Measurements from ENCODE around the gene MRGPRE. TPM values are rescaled to one million over a fixed set of nuclear protein-coding genes. Genes with fewer than 3 reads are reported as not detected.

MRGPRE gene
- total and polyA plus RNA-seq, 2 donors (not counting 1 experiment from before 2014, with no cell fraction given), result not detected

GRCh38 chr11:3213659-3214419, 18.4 kb downstream of the MRGPRE start:
- H2AFZ ChIP-seq (ENCODE audit: insufficient read depth, low read depth, low read length, poor library complexity, severe bottlenecking), result no peak overlapping the region
- H3K9me3 ChIP-seq (ENCODE audit: control extremely low read depth in 1 of 3, control insufficient read depth in 2 of 3, insufficient read depth in 1 of 3, low read length in 2 of 3), result peaks cover 0 to 3% (median 2%) of the 10 kb centered on the region in 3 donors
- WGBS (ENCODE audit: insufficient coverage), result 75% methylated on average over 24 of the region's 24 CpGs
- no peaks in the 10 kb centered on the region for H3K4me1 Mint-ChIP-seq
- no peaks in the 10 kb centered on the region for H3K36me3 ChIP-seq (replicated peaks in 1 of 2; ENCODE audit: control extremely low read depth in 1 of 2, control insufficient read depth in 1 of 2, extremely low read depth in 1 of 2, insufficient read depth in 2 of 2, low read length in 1 of 2)
- H3K27me3 Mint-ChIP-seq, result peaks cover 27% of the 10 kb centered on the region
- ChIA-PET POLR2A (no interaction called here), CTCF (no interaction called here)
- H3K4me2 ChIP-seq (replicated peaks; ENCODE audit: low read depth, low read length, poor library complexity, severe bottlenecking), result no peak overlapping the region
- intact Hi-C loops (cut with micrococcal nuclease), result no loop called here
- H3K4me1 ChIP-seq (ENCODE audit: control insufficient read depth in 2 of 2, insufficient read depth in 2 of 2, low read length in 2 of 2), result no peaks in the 10 kb centered on the region
- peaks cover 0 to 6% (median 1%) of the 10 kb centered on the region in 4 experiments for H3K27me3 ChIP-seq (replicated peaks in 1 of 4; ENCODE audit: control extremely low read depth in 1 of 4, control insufficient read depth in 3 of 4, insufficient read depth in 4 of 4, low read length in 3 of 4)
- H3K9me3 Mint-ChIP-seq (ENCODE audit: insufficient read depth), result peaks cover 3% of the 10 kb centered on the region
- no peak overlapping the region for H3K4me3 Mint-ChIP-seq
- H3K79me2 ChIP-seq (ENCODE audit: control insufficient read depth, insufficient read depth, low read length), result no peaks in the 10 kb centered on the region
- TF ChIP-seq CTCF (IDR thresholded peaks at IDR 0.05), result no peak
- TF ChIP-seq EZH2 (IDR thresholded peaks at IDR 0.05; ENCODE audit: borderline replicate concordance, insufficient read depth, low read depth, low read length, poor library complexity, severe bottlenecking), result no peak
- H3K4me3 ChIP-seq (ENCODE audit: control extremely low read depth in 1 of 5, extremely low read depth in 1 of 5, insufficient read depth in 1 of 5, low read depth in 2 of 5, low read length in 4 of 5), result no peak overlapping the region
- H3K27ac ChIP-seq (ENCODE audit: low read length in 2 of 2), result no peak overlapping the region
- no peak overlapping the region for H3K27ac Mint-ChIP-seq
- ATAC-seq (ENCODE audit: low read depth) (no peak), DNase-seq (no peak)
- H4K20me1 ChIP-seq (ENCODE audit: control insufficient read depth, insufficient read depth, low read length, poor library complexity, severe bottlenecking), result no peaks in the 10 kb centered on the region
- no peak overlapping the region for H3K9ac ChIP-seq (ENCODE audit: low read length)

GRCh38 chr11:3208272-3208671, 23.9 kb downstream of the MRGPRE start:
- no peaks in the 10 kb centered on the region for H3K36me3 ChIP-seq (replicated peaks in 1 of 2; ENCODE audit: control extremely low read depth in 1 of 2, control insufficient read depth in 1 of 2, extremely low read depth in 1 of 2, insufficient read depth in 2 of 2, low read length in 1 of 2)
- H3K4me1 Mint-ChIP-seq, result no peaks in the 10 kb centered on the region
- TF ChIP-seq EZH2 (IDR thresholded peaks at IDR 0.05; ENCODE audit: borderline replicate concordance, insufficient read depth, low read depth, low read length, poor library complexity, severe bottlenecking), result no peak
- TF ChIP-seq CTCF (IDR thresholded peaks at IDR 0.05), result no peak
- ChIA-PET CTCF (no interaction called here), POLR2A (no interaction called here)
- DNase-seq (no peak), ATAC-seq (ENCODE audit: low read depth) (no peak)
- no peak overlapping the region for H3K27ac ChIP-seq (ENCODE audit: low read length in 2 of 2)
- H3K4me1 ChIP-seq (ENCODE audit: control insufficient read depth in 2 of 2, insufficient read depth in 2 of 2, low read length in 2 of 2), result no peaks in the 10 kb centered on the region
- H3K9ac ChIP-seq (ENCODE audit: low read length), result no peak overlapping the region
- H3K9me3 Mint-ChIP-seq (ENCODE audit: insufficient read depth), result peaks cover 3% of the 10 kb centered on the region
- H3K4me2 ChIP-seq (replicated peaks; ENCODE audit: low read depth, low read length, poor library complexity, severe bottlenecking), result no peak overlapping the region
- H3K9me3 ChIP-seq (ENCODE audit: control extremely low read depth in 1 of 3, control insufficient read depth in 2 of 3, insufficient read depth in 1 of 3, low read length in 2 of 3), result peaks cover 2 to 15% (median 3%) of the 10 kb centered on the region in 3 donors
- H3K27me3 ChIP-seq (replicated peaks in 1 of 4; ENCODE audit: control extremely low read depth in 1 of 4, control insufficient read depth in 3 of 4, insufficient read depth in 4 of 4, low read length in 3 of 4), result peaks cover 0 to 4% (median 2%) of the 10 kb centered on the region in 4 experiments
- no peak overlapping the region for H3K4me3 Mint-ChIP-seq
- H3K4me3 ChIP-seq (ENCODE audit: control extremely low read depth in 1 of 5, extremely low read depth in 1 of 5, insufficient read depth in 1 of 5, low read depth in 2 of 5, low read length in 4 of 5), result no peak overlapping the region
- no peak overlapping the region for H2AFZ ChIP-seq (ENCODE audit: insufficient read depth, low read depth, low read length, poor library complexity, severe bottlenecking)
- H3K27me3 Mint-ChIP-seq, result peaks cover 13% of the 10 kb centered on the region
- no peaks in the 10 kb centered on the region for H3K79me2 ChIP-seq (ENCODE audit: control insufficient read depth, insufficient read depth, low read length)
- H3K27ac Mint-ChIP-seq, result no peak overlapping the region
- intact Hi-C loops (cut with micrococcal nuclease), result no loop called here
- WGBS (ENCODE audit: insufficient coverage), result 85% methylated on average over 4 of the region's 6 CpGs
- H4K20me1 ChIP-seq (ENCODE audit: control insufficient read depth, insufficient read depth, low read length, poor library complexity, severe bottlenecking), result no peaks in the 10 kb centered on the region

Data from B cell (primary cell).